GM19239 (cell line): ENCODE measurements around the gene ITGA11.

Experiments used
- DNase-seq: peaks from one replicate; pipeline ENCODE4 v3.0.0; 2011; ENCODE audit warnings: low spot score; ENCODE audit not compliant: insufficient read length
- FAIRE-seq: peaks from 2 replicates; lab custom pipeline; 2011; peaks lifted over from hg19 to GRCh38; lab: Jason Lieb, UNC

The ITGA11 gene

GRCh38 chr15:68340726-68341671 is 91.0 kb downstream of the ITGA11 start:
- no peak for DNase-seq
- FAIRE-seq = no peak

DNA sequence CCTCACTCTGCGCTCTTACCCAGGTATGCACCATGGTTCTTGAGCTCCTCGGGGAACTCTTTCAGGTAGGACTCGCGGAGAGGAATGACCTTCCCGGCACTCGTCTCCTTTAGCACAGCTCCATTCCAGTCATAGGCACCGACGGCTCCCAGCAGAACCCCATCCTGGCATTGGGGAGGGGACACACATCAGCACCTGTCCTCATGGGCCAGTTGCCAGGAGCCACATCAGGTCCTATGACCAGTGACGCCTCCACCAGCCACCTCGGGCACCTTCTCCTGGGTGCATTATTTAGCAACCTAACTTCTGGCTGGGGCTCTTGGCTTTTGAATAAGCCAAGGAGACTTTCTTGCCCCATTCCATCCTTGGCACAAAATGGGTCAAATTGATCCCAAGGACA is 92.5 kb downstream of the ITGA11 start:
- no peak for FAIRE-seq
- DNase-seq = no peak

DNA sequence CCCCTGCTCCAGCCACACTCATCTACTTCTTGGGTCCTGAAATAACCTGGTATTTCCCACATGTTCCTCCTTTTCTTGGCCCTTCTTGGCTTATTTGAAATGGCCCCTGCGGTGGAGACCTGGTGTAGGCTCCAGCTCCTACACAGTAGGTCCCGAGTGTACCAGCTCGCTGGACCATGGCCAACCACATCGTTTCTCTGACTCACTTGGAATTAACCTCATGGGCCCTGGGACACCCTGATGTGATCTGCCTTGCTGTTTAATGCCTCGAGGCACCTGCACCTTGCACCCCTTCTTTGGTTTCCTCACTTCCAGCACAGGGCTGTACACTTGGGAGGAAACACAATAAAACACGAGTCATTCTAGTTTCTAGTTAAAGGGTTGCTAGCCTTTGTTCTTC is 94.1 kb downstream of the ITGA11 start:
- FAIRE-seq = no peak
- DNase-seq = no peak

- FAIRE-seq (no peak), DNase-seq (no peak)
These were observed 95.4 kb downstream of the ITGA11 start for GRCh38 chr15:68336516-68336915.

DNA sequence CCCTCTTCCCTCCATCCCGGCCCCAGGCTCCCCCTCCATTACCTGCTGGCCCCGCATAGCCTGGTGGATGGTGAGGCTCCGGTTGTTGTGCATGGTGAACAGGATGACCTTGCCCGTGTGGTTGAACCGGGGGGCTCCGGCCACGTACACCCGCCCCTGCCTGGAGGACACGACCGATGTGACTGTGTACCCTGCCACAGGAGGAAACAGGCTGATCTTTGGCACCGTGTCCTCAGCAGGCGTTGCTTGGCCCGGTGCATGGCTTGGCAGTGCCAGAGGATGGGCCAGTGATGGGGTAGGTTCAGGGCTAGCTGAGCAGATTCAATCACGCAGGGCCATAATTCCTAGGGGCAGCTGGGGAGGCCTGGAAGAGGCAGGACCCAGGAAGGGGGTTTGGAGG is 96.3 kb downstream of the ITGA11 start:
- FAIRE-seq (no peak), DNase-seq (no peak)

- DNase-seq (no peak), FAIRE-seq (no peak)
These were observed 96.7 kb downstream of the ITGA11 start for GRCh38 chr15:68335251-68335650.

DNA sequence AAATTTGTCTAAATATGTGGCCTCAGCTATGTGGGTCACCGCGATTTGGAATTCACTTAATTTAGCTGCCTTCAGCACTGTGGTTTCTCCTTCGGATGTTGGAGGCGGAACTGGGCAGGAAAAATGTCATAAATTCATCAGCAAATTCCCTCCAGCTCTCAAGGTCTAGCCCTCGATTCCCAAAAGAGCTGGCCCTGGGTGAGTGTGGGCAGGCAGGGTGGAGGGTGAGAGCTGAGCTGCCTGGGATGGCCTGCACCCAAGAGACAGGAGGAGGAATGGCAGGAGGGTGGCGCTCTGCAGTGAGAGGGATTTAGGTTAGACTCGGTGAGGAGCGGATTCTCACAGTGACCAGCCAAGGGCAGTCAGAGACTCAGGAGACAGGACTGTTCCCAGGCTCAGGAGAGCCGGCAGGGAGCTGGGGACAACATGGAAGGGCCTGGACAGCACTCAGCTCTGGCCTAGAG is 97.3 kb downstream of the ITGA11 start:
- DNase-seq (no peak), FAIRE-seq (no peak)

DNA sequence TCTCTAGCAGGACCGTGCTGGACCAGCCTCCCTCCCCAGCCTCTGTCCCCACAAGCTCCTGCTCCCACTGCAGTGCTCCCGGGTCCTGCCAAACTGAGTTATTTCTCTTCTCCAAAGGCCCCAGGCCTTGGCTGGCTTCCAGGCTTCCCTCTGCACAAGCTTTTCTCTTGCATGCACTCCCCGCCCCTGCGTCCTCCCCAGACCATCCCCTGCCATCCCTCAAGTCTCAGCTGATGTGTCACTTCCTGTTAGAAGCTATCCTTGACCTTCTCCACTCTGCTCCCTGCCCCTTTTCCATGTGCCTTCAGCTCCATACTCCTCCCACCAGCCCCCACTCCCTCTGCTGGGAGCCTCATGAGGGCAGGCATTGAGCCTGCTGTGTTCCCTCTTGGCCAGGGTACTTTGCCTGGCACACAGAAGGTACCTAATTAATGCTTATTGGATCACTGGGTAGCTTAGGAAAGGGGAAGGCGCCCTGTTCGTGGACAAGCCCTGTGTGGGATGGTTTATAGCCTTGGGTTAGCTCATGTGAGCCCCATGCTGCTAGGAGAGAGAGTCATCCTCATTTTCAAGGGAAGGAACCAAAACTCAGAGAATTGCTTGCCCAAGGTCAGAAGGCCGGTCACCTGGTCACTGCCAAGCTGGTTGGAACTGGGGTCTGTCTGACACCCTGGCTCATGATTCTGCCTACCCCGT is 98.0 kb downstream of the ITGA11 start:
- FAIRE-seq = no peak
- DNase-seq = no peak

GRCh38 chr15:68332266-68332665 is 99.7 kb downstream of the ITGA11 start:
- FAIRE-seq = no peak
- no peak for DNase-seq

DNA sequence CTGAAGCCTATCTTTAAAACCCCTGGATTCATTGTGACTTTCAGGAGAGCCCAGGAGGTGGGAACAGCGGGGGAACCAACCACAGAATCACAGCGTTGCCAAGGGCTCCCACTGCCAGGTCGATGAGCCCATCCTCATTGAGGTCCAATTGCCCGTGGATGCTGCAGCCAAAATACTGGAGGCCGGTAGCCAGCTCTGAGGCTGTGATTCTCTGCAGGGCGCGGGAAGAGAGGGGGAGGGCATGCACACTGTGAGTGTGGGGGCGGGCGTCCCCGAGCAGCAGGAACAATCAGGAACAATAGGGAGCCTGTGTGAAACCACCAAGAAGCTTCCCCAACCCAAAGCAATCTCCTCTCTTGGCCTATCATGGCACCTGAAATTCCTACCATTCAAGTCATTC is 101.1 kb downstream of the ITGA11 start:
- no peak for DNase-seq
- FAIRE-seq = no peak

DNA sequence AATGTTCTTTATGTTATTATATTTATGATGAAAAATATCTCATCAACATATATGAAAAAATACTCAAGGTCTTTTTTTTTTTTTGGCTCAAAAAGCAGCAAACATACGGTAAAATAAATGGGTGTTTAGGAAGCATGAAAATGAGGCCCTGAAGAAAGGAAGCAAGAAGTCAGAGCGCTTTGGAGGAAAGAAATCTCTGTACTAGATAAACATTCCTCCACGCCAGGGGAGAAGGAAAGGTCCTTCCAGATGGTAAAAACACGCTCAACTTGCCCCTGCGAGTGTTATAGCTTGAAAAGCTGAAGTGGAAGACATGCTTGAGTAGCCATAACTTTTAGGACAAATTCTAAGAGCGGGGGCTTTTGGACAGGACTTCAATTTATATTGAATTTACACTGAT is 101.5 kb downstream of the ITGA11 start:
- DNase-seq (no peak), FAIRE-seq (no peak)

- DNase-seq (no peak), FAIRE-seq (no peak)
These were observed 103.0 kb downstream of the ITGA11 start for GRCh38 chr15:68328964-68329363.

DNA sequence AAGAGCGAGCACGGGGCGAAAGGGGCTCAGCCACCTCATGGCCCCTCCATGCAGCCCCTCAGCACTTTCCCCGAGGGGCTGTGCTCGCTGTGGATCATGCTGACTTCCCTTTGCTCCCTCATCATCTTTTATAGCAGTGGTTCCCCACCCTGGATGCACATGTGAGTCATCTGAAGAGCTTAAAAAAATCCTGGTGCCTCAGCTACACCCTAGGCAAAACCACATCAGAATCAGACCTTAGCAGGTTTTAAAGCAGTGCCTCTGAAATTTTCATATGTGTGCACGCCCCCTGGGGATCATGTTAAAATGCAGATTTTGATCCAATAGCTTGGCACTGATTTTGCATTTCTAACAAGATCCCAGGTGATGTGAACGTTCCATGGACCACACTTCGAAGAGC is 103.5 kb downstream of the ITGA11 start:
- FAIRE-seq (no peak), DNase-seq (no peak)

DNA sequence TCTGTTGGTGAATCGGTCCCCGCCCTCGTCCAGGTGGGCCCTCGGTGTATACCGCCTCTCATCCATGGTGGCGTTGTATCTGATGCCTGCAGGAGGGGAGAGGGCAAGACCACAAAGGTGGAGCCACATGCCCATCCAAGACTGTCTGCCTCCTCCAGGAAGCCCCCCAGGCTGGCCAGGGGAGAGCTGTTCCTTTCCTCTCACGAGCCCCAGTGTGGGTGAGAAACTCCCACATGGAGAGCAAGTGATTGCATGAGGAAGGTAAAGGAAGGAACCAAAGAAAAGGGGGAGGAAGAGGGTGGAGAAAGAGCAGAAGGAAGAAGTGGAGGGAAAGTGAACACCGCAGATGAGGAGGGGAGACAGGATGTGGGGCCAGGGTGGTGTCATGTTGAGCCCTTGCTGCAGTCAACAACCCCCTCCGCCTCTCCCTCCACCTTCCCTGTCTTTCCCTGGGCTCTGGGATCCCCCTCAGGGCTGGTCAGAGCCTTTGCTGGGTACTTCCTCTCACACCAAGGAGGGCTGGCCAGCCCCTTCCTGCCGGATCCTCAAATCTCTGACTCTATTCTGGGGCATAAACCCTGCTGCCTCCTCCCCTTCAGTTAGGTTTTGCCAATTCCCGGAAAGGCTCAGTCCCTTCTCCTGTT is 105.1 kb downstream of the ITGA11 start:
- DNase-seq = no peak
- no peak for FAIRE-seq

- no peak for FAIRE-seq
- DNase-seq = no peak
These were observed 106.2 kb downstream of the ITGA11 start for GRCh38 chr15:68325726-68326125.

- FAIRE-seq (no peak), DNase-seq (no peak)
These were observed 109.2 kb downstream of the ITGA11 start for GRCh38 chr15:68322796-68323195.

GRCh38 chr15:68321229-68321628 is 110.7 kb downstream of the ITGA11 start:
- DNase-seq = no peak
- no peak for FAIRE-seq

- no peak for FAIRE-seq
- no peak for DNase-seq
These were observed 112.0 kb downstream of the ITGA11 start for GRCh38 chr15:68319997-68320396.

- DNase-seq (no peak), FAIRE-seq (no peak)
These were observed 112.7 kb downstream of the ITGA11 start for GRCh38 chr15:68318931-68319909.
